Sigmoid colon (tissue), 7 donors: ENCODE results near the gene TBC1D10A. TPM values are rescaled to one million over a fixed set of nuclear protein-coding genes. Genes with fewer than 3 reads are reported as not detected.

Experiments
- DNase-seq: peaks from one replicate; pipeline ENCODE4 v3.0.0-alpha.2; 2019
- H3K27ac ChIP-seq, 4 donors: fragments of 200-600 bp; sonication (generic); one replicate each; pipeline ENCODE4 v1.5.1; 2016 to 2019; ENCODE audit warnings: mild to moderate bottlenecking in 1 of 4
- H3K27me3 ChIP-seq, 3 donors: fragments of 200-600 bp; sonication (generic); one replicate each; pipeline ENCODE4 v1.5.1; 2019; ENCODE audit warnings: mild to moderate bottlenecking in 1 of 3
- H3K36me3 ChIP-seq, 4 donors: fragments of 200-600 bp; sonication (generic); one replicate each; pipeline ENCODE4 v1.5.1; 2016 to 2019
- H3K4me1 ChIP-seq, 4 donors: fragments of 200-600 bp; sonication (generic); one replicate each; pipeline ENCODE4 v1.5.1; 2017 to 2019
- H3K4me3 ChIP-seq, 4 donors: fragments of 200-600 bp; sonication (generic); one replicate each; pipeline ENCODE4 v1.5.1; 2017 to 2019; ENCODE audit warnings: mild to moderate bottlenecking in 2 of 4, moderate library complexity in 1 of 4
- H3K9me3 ChIP-seq, 4 donors: fragments of 200-600 bp in 3 of 4; sonication (generic) in 3 of 4; one replicate each; pipeline versions ENCODE4 v1.5.1 to v1.6.1; 2013 to 2019
- CTCF ChIP-seq, 4 experiments: fragments of 450-650 bp in 3 of 4; fragments of 200-600 bp in 1 of 4; IDR thresholded peaks; one replicate each; pipeline ENCODE4 v1.5.1; 2016 to 2019; ENCODE audit warnings: antibody characterized with exemption in 4 of 4, mild to moderate bottlenecking in 3 of 4, moderate library complexity in 2 of 4
- EP300 ChIP-seq, 4 donors: sonication (generic); formaldehyde crosslinking; IDR thresholded peaks; one replicate each; pipeline ENCODE4 v1.6.1; 2017; ENCODE audit warnings: antibody characterized with exemption in 4 of 4
- POLR2A ChIP-seq, 2 donors: fragments of 450-650 bp; IDR thresholded peaks; one replicate each; pipeline ENCODE4 v1.6.1; 2016; ENCODE audit warnings: antibody characterized with exemption in 2 of 2, mild to moderate bottlenecking in 2 of 2, moderate library complexity in 2 of 2
- POLR2AphosphoS5 ChIP-seq, 4 donors: sonication (generic); formaldehyde crosslinking; IDR thresholded peaks; one replicate each; pipeline ENCODE4 v1.6.1; 2017; ENCODE audit warnings: antibody characterized with exemption in 4 of 4
- WGBS, 2 donors: extraction: QIAGEN DNeasy Blood & Tissue Kit; methylation state at CpG; one replicate each; pipeline ENCODE4 v1.1.7; 2013; 5-methylcytosine and 5-hydroxymethylcytosine counted together
- intact Hi-C: fragments of 100-400 bp; cut with DNase I; formaldehyde crosslinking; loops from one replicate; pipeline ENCODE4 v1.15.1; 2023
- polyA plus RNA-seq, 3 donors: library from polyadenylated mRNA; stranded (reverse); fragments of 200-250 nt; gene quantifications; one replicate each; pipeline ENCODE4 v1.2.3, GENCODE V29; 2013
- total RNA-seq, 4 donors: library from RNA; depleted of rRNA; stranded (reverse); fragments of >200 nt; gene quantifications; one replicate each; pipeline ENCODE4 v1.1.0, GENCODE V29; 2016
- donor health status: healthy with polysubstance abuse.
- donor health status: Bipolar disorder and iron deficiency.
- donor health status: healthy.

Gene TBC1D10A
- total and polyA plus RNA-seq, 7 donors = 12.5 to 35.4 (median 29.1) TPM

- Histone ChIP-seq H3K4me3 (no peak overlapping the region), H3K9me3 (no peaks in the 10 kb centered on the region), H3K4me1 (peaks cover 4 to 88% (median 82%) of the 10 kb centered on the region in 4 donors), H3K27ac (peak overlapping the region; percentile 82 to 89 (median 88)), H3K27me3 (no peaks in the 10 kb centered on the region), H3K36me3 (peaks cover 0 to 51% (median 5%) of the 10 kb centered on the region in 4 donors)
- DNase-seq = no peak
- intact Hi-C loops = no loop called here
- peak in 1 of 4 donors; percentile 1 for TF ChIP-seq POLR2AphosphoS5 (IDR thresholded peaks at IDR 0.05)
- TF ChIP-seq POLR2A (IDR thresholded peaks at IDR 0.05) = no peak
- 64 to 73% methylated on average over 5 of the region's 5 CpGs for WGBS, 2 donors
Measured at GRCh38 chr22:30302810-30303138, 24.0 kb downstream of the TBC1D10A start.

GRCh38 chr22:30301995-30302809, 24.5 kb downstream of the TBC1D10A start:
- peaks cover 0 to 57% (median 10%) of the 10 kb centered on the region in 4 donors for H3K36me3 ChIP-seq
- no peaks in the 10 kb centered on the region for H3K27me3 ChIP-seq
- H3K27ac ChIP-seq = peak overlapping the region; percentile 82 to 89 (median 88)
- H3K4me1 ChIP-seq = peaks cover 4 to 88% (median 80%) of the 10 kb centered on the region in 4 donors
- DNase-seq = peak; percentile 81
- TF ChIP-seq POLR2A (IDR thresholded peaks at IDR 0.05) (no peak), CTCF (IDR thresholded peaks at IDR 0.05) (no peak), EP300 (IDR thresholded peaks at IDR 0.05) (no peak), POLR2AphosphoS5 (IDR thresholded peaks at IDR 0.05) (peak in 1 of 4 donors; percentile 4)
- WGBS, 2 donors = 36 to 40% methylated on average over 9 of the region's 9 CpGs
- intact Hi-C loops = no loop called here
- no peak overlapping the region for H3K4me3 ChIP-seq
- no peaks in the 10 kb centered on the region for H3K9me3 ChIP-seq

GRCh38 chr22:30299322-30299721, 27.4 kb downstream of the TBC1D10A start:
- DNase-seq = no peak
- H3K4me3 ChIP-seq = no peak overlapping the region
- 93 to 96% methylated on average over 13 of the region's 13 CpGs for WGBS, 2 donors
- TF ChIP-seq CTCF (IDR thresholded peaks at IDR 0.05) (no peak), EP300 (IDR thresholded peaks at IDR 0.05) (no peak), POLR2A (IDR thresholded peaks at IDR 0.05) (no peak), POLR2AphosphoS5 (IDR thresholded peaks at IDR 0.05) (no peak)
- H3K9me3 ChIP-seq = no peaks in the 10 kb centered on the region
- no peaks in the 10 kb centered on the region for H3K27me3 ChIP-seq
- intact Hi-C loops = no loop called here
- H3K27ac ChIP-seq = peak overlapping the region in 3 of 4 donors; percentile 29 to 43 (median 37)
- peaks cover 0 to 86% (median 31%) of the 10 kb centered on the region in 4 donors for H3K36me3 ChIP-seq
- H3K4me1 ChIP-seq = peaks cover 0 to 61% (median 51%) of the 10 kb centered on the region in 4 donors

- intact Hi-C loops = no loop called here
- H3K4me3 ChIP-seq = no peak overlapping the region
- H3K27ac ChIP-seq = peak overlapping the region; percentile 29 to 59 (median 40)
- H3K36me3 ChIP-seq = peaks cover 10 to 88% (median 43%) of the 10 kb centered on the region in 4 donors
- TF ChIP-seq POLR2AphosphoS5 (IDR thresholded peaks at IDR 0.05) (peak in 2 of 4 donors; percentile 53 to 59), POLR2A (IDR thresholded peaks at IDR 0.05) (no peak)
- no peak for DNase-seq
- no peaks in the 10 kb centered on the region for H3K27me3 ChIP-seq
- peaks cover 0 to 49% (median 39%) of the 10 kb centered on the region in 4 donors for H3K4me1 ChIP-seq
- no peaks in the 10 kb centered on the region for H3K9me3 ChIP-seq
- WGBS, 2 donors = 44 to 75% methylated on average over 9 of the region's 9 CpGs
Measured at GRCh38 chr22:30297991-30298701, 28.6 kb downstream of the TBC1D10A start.

GRCh38 chr22:30297276-30297990, 29.3 kb downstream of the TBC1D10A start:
- Histone ChIP-seq H3K9me3 (no peaks in the 10 kb centered on the region), H3K36me3 (peaks cover 16 to 91% (median 49%) of the 10 kb centered on the region in 4 donors), H3K4me1 (peaks cover 0 to 42% (median 32%) of the 10 kb centered on the region in 4 donors), H3K27me3 (no peaks in the 10 kb centered on the region), H3K4me3 (no peak overlapping the region), H3K27ac (peak overlapping the region in 2 of 4 donors; percentile 37 to 59)
- TF ChIP-seq EP300 (IDR thresholded peaks at IDR 0.05) = no peak
- TF ChIP-seq POLR2AphosphoS5 (IDR thresholded peaks at IDR 0.05) = no peak
- no peak for TF ChIP-seq CTCF (IDR thresholded peaks at IDR 0.05)
- TF ChIP-seq POLR2A (IDR thresholded peaks at IDR 0.05) = no peak
- intact Hi-C loops = no loop called here
- WGBS, 2 donors = 84 to 93% methylated on average over 11 of the region's 11 CpGs
- DNase-seq = no peak
